Effector CD4-positive, alpha-beta T cell (primary cell): Measurements from ENCODE around the gene RPUSD3.
"Not testable (repeated sequence)": the region's sequence is repeated elsewhere in the genome, so short reads cannot be mapped to it uniquely, and the experiment has no call there.

ENCODE experiments used
- DNase-seq: peaks from one replicate; pipeline ENCODE4 v3.0.0-alpha.2; 2020
- total RNA-seq: gene quantifications from one replicate; lab custom pipeline; 2026; lab: John Stamatoyannopoulos, UW

The RPUSD3 gene, protein sequence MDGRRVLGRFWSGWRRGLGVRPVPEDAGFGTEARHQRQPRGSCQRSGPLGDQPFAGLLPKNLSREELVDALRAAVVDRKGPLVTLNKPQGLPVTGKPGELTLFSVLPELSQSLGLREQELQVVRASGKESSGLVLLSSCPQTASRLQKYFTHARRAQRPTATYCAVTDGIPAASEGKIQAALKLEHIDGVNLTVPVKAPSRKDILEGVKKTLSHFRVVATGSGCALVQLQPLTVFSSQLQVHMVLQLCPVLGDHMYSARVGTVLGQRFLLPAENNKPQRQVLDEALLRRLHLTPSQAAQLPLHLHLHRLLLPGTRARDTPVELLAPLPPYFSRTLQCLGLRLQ
- total RNA-seq = 20.1 reads per million, percentile 47 among the genes with 10 or more reads in this experiment

DNA sequence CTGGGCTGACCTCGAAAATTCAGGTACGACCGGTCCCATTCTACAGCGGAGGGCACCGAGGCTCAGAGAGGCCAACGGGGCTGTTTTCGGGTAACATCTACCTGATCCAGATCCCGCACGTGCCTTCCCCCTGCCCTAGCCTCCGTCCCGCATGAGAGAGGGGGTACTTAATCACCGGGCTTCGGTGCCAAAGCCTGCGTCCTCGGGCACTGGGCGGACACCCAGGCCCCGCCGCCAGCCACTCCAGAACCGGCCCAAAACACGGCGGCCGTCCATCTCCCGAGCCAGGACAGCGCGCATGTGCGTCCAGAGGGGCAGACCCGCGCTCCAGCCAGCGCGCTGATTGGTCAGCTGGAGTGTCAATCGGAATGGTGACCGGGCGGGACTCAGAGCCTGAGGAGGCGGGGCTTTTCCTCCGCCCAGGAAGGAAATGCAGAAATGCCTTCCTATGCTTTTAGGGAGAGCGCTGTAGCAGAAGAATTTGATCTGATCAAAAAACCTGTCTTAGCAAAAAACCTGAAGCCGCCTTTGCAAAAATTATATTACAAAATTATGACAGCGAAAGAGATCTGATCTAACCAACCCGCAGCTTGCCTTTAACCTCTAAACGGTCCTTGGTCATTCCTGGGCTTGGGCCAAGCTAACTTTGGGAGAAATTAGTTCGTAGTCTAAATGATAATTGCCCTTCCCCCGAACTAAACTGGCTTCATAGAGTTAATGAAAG, at the start of gene RPUSD3:
Gene RPUSD3, minus strand, starts transcription at position 294 of the 724 bp plus-strand sequence. Its CDS starts 18 bp downstream, at position 276.
- peak; percentile 98 for DNase-seq

DNA sequence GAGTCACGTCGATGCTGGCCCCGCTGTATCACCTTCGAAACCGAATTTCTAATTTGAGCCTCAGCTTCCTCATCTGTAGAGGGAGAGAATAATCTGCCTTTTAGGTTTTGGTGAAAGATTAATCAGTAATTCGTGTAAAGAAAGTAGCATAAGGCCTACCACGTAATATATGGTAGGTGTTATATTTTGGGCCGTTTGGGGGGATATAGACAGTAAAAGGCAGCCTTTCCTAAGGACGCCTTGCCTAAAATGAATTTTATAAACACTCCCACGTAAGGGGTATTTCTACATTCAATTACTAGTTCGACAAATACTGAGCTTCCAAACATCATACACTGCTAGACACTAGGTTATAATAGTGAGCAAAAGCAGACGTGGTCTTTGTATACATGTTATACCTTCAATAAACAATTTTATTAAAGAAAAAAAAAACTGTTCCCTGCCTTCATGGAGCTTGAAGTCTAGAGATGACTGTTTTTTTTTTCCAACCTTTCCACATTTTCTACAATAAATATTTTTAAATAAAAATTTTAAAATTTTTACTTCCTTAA, 47.3 kb upstream of the RPUSD3 start:
- no peak for DNase-seq

DNA sequence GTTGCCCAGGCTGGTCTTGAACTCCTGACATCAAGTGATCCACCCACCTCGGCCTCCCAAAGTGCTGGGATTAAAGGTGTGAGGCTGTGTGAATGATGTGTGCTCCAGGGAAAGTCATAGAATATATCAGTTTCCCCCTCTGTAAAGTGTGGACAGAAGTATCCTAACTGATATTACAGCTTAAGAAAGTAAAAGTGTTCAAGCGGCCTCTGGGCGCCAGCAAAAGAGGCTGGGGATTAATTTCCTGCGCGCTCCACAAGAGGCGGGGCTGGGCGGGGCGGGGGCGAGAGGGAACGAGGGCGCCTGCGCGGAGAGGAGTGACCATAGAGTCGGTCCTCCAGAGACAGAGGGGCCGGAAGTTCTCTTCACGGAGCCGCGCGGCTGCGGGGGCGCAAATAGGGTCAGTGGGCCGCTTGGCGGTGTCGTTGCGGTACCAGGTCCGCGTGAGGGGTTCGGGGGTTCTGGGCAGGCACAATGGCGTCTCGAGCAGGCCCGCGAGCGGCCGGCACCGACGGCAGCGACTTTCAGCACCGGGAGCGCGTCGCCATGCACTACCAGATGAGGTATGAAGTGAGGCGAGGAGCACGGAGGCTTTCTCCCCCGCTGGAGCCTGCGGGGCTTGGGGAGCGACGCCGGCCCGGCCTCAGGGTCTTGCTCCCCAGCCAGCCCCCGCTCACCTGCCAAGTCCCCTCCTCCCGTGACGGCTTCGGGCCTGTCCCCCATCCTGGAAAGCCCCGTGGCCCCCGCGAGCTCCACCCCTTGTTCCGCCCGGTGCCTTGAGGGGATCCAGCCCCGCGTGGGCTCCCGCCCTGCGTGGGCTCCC, 46.7 kb upstream of the RPUSD3 start, which contains the start of gene JAGN1:
Gene JAGN1, plus strand, starts transcription at position 362 of the 823 bp plus-strand sequence. Its CDS starts 113 bp downstream, at position 475.
- peak; percentile 87 for DNase-seq

DNA sequence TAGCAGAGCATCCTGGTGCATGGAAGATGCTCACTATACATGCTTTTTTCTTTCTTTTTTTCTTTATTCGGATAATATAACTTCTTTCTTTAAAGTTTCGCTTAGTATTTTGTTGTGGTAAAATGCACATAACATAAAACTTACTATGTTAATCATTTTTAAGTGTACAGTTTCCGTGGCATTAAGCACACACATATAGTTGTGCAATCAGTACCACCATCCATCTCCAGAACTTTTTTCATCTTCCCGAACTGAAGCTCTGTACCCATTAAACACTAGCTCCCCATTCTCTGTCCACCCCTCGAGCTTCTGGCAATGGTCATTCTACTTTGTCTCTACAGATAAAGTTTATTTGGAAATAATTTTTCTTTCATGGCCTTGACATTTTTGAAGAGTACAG, 45.6 kb upstream of the RPUSD3 start:
- DNase-seq = no peak

DNA sequence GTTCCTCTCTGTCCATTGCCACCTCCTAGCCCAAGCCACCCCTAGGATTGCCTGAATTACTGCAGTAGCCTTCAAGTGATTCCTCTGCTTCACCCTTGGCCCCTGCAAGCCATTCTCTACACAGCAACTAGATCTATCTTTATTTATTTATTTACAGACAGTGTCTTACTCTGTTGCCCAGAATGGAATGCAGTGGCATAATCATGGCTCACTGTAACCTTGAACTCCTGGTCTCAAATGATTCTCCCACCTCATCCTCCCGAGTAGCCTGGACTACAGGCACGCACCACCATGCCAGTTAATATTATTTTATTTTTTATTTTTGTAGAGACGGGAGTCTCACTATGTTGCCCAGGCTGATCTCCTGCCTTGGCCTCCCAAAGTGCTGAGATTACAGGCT, 44.7 kb upstream of the RPUSD3 start:
- no peak for DNase-seq

DNA sequence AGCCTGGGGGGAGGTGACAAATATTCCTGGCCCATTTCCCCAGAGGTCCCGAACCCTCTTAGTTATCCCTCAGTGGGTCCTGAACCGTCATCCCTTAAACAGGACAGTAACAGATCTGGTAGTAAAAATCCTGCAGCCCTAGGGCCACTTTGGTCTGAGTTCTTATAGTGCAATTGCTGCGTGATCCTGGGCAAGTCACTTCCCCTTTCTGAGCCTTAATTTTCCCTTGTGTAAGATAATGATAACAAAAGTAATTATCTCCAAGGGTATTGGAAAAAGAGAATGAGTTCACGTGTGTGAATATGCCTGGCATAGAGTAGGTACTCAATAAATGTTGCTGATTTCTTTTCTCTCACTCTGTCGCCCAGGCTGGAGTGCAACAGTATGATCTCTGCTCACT, 43.7 kb upstream of the RPUSD3 start:
- no peak for DNase-seq

DNA sequence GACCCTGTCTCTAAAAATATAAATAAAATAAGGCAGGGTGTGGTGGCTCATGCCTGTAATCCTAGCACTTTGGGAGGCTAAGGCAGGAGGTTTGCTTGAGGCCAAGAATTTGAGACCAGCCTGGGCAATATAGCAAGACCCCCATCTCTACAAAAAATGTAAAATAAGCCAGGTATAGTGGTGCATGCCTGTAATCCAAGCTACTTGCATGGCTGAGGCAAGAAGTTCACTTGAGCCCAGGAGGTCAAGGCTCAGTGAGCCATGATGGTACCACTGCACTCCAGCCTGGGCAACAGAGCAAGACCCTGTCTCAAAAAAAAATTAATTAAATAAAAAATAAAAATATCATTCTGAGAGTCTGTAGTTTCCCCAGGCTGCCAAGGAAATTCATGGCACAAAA, 42.5 kb upstream of the RPUSD3 start:
- DNase-seq = no peak

DNA sequence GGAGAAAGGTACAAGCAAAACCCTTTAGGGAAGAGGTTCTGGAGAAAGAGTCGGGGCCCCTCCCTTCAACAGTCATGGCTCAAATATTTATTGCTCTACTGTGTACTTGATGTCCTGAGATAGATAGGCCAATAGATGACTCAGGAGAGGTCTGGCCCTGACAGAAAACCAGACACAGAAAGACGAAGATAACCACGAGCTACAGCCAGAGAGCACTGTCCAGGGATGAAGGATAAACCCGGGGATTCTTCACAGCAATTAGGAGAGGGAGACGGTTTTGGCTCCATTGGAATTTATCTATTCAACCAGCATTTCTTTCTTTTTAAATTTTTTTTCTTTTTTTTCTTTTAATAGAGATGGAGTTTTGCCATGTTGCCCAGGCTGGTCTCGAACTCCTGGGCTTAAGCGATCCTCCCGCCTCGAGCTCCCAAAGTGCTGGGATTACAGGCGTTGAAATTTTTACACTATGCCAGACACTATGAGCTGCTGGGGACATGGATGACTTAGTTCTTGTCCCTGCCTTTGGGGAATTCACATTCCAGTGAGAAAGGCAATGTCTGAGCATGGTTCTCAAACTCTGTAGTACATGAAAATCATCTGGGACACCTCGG, 40.9 kb upstream of the RPUSD3 start:
- no peak for DNase-seq

DNA sequence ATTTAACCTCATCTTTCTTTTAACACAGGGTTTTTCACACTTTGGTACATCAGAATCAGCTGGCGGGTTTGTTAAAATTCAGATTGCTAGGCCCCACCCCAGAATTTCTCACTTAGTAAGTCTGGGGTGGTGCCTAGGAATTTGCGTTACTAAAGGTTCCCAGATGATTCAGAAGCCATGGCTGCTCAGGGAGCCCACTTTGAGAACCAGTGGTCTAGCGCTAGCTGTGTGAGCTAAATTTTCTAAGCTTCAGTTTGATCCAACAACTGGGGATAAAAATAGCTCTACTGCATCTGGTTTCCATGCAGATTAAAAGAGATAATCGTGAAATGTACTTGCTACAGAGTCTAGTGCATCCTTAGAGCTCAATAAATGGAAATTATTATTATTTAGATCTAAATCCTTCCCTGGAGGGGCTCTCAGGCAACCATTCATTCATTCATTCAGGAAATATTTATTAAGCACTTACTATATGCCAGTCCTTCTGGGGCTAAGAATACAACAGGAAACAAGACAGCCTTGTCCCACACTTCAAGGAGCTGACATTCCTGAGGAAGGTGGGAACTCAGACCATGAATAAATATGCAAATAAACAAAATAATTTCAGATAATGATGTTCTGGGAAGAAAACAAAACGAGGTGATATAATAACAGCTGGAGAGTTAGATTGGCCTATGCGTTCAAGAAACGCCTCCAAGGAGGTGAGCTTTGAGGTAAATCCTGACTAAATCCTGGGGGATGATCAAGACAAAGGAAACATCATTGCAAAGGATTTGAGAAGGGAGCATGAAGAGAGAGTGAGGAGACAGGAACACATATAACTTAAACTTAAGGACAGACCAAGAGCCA, 40.1 kb upstream of the RPUSD3 start:
- no peak for DNase-seq

DNA sequence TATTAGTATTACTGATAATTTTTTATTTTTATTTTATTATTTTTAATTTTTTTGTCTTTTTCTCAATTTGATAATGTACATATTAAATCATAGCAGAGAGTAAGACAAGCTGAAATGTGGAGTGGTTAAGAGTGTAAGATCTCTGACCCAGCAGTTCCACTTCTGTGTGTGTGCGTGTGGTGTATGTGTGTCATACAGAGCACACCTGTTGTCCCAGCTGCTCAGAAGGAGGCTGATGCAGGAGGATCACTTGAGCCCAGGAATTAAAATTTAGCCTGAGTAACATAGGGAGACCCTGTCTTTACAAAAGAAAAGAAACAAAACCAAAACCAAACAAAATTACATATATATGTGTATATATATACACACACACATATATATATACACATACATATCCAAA, 37.6 kb upstream of the RPUSD3 start:
- DNase-seq = no peak

DNA sequence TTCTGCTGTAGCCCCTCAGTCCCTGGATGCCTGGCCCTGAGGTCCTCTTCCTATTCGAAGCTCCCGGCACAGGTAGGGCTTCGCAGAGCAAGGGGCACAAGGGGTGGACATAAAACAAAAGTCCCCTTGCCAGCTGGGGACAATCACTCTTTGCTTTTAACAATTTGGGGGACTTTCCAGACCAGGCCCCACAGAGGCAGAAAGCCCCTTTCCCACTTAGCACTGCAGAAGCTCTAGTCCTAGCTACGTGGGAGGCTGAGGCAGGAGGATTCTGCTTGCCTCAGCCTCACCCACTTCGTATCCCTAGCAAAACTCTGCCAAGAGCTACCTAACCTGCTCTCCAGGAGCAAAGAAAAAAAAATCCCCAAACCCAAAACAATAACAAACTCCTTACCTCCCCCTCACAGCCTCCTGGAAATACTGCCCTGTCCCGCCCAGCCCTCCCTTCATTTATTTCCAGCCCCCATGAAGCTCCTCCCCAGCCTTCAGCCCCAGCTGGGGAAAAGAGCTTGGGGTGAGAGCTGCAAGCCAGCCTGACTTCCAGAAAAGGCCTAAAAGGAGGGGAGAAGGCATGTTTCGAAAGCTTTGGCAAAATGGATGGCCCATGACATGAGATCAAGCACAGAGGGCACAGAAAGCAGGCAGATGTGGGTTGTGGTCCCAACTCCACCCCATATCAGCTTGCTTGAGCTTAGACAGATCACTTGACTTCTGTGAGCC, 36.2 kb upstream of the RPUSD3 start, which contains the start of gene CIDEC:
Gene CIDEC, minus strand, starts transcription at position 424 of the 720 bp plus-strand sequence. CDS start 1,767 bp downstream, outside the sequence.
- DNase-seq = no peak

DNA sequence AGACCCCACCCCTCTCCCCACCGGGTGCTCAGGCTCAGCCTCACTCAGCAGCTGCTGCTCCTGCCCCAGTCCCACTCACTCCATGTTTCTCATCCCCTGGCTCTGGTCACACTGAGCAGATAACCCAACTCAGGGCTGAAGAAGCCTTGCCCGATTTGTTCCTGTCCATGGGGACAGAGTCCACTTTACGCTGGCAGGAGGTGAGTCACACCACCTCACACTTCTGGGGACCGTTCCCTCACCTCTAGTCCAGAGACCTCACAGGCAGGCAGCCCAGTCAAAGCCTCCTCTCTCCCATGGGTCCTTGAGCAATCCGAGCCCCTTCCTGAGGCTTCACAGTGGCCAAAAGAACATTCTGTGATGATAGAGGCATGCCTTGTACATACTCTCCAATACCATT, 34.9 kb upstream of the RPUSD3 start:
- no peak for DNase-seq

DNA sequence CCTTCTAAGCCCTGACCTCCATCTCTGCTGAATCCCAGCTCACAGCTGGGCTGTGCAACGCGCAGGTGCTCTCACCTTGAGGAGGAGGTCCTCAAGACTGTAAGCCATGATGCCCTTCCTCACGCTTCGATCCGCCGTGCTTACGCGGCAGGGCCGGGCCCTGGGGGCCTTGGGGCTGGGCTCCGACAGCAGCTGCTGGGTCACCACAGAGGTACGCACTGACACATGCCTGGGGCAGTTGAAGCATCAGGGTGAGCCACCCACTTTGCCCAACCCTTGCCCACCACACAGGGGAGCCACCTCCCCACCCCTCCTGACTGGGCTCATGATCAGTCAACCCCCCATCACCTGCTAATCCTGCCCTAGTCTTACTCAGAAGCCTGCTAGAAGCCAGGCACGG, 33.2 kb upstream of the RPUSD3 start:
- DNase-seq = no peak

DNA sequence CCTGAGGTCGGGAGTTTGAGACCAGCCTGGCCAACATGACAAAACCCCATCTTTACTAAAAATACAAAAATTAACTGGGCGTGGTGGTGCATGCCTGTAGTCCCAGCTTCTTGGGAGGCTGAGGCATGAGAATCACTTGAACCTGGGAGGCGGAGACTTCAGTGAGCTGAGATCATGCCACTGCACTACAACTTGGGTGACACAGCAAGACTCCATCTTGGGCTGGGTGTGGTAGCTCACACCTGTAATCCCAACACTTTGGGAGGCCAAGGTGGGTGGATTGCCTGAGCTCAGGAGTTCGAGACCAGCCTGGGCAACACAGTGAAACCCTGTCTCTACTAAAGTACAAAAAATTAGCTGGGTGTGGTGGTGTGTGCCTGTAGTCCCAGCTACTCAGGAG, 32.4 kb upstream of the RPUSD3 start:
- not testable (repeated sequence) for DNase-seq

DNA sequence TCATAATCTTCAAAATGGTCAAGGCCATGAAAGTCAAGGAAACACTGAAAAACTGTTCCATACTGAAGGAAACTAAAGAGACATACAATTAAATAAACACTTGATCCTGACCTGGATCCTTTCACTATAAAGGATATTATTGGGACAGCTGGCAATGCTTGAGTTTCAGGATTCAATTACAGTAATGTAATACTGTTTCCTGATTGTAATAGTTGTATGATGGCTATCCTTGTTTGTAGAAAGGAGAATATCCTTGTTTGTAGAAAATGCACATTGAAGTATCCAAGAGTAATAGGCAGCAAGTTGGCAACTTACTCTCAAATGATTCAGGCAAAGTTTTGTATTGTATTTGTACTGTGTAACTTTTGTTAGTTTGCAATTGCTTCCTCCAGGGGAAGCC, 31.6 kb upstream of the RPUSD3 start:
- no peak for DNase-seq

DNA sequence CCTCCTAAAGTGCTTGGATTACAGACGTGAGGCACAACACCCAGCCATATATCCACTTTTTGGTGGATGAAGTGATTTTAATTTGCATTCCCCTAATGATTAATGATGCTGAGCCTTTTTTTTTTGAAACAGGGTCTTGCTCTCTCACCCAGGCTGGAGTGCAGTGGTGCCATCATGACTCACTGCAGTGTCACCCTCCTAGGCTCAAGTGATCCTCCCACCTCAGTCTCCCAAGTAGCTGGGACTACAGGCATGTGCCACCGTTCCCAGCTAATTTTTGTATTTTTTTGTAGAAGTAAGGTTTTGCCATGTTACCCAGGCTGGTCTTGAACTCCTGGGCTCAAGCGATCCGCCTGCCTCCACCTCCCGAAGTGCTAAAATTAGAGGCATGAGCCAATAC, 28.3 kb upstream of the RPUSD3 start:
- not testable (repeated sequence) for DNase-seq

DNA sequence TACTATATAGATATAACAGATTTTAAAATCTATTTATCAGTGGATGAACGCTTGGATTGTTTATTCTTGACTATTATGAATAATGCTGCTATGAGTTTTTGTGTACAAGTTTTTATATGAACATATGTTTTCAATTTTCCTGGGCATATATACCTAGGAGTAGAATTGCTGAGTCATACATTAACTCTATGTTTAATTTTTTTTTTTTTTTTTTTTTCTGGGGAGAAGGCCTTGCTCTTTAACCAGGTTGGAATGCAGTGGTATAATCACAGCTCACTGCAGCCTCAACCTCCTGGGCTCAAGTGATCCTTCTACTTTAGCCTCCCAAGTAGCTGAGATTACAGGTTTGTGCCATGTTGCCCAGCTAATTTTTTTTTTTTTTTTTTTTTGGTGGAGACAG, 27.2 kb upstream of the RPUSD3 start:
- DNase-seq = no peak

DNA sequence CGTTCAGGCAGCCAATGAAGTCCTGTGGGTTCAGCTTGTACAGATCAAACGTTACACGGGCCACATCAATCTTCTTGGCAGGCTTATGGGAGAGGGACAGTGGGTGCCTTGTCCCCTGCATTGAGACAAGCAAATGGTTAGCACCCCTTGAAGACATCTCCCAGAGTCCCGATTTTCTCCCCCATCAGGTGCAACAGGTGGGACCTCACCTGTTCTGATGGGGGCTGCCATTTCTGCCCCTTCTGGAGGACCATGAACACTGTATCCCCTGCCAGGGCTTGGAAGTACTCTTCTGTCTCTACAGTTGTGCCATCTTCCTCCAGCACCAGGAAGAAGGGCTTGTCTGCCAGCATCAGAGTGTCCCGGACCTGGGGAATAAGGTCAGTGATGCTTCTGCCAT, 26.1 kb upstream of the RPUSD3 start:
- DNase-seq = no peak

DNA sequence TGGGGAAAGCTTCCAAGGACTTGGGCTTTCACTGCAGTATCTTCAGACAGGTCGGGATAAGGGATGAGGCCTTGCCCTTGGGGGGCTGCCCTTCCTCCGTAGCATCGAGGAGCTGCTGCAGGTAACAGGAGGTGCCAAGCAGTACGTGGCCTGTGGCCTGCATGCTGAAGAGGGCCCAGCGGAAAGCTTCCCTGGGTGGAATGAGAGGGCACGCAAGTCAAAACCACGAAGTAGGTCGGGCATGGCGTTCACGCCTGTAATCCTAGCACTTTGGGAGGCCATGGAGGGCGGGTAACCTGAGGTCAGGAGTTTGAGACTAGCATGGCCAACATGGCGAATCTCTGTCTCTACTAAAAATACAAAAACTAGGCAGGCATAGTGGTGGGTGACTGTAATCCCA, 23.3 kb upstream of the RPUSD3 start:
- no peak for DNase-seq

DNA sequence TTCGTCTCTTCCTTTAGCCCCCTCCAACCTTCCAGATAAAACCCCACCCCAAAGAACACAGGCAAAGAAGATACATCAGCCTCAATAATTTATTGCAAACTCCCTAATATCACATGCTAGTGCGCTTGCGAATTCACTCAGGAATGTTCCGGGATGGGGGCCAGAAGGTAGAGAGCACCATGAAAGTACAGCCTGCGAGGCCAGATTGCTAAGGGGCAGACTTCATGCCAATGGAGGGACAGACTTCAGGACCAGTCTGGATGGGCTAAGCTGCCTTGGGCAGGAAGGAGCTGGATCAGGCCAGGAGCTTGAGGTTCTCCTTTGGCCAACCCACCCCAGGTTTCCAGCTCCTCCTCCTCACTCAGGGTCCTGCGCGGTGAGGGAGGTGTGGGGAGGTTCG, 22.8 kb upstream of the RPUSD3 start:
- DNase-seq = no peak
